DMS114 treated with DMSO at 0.1 percent for 48 hours (cell line): ENCODE data around the gene HNRNPF.
A peak's percentile ranks its signal among the peaks of the same experiment; 100 is the strongest.
"Not testable (repeated sequence)": the region's sequence is repeated elsewhere in the genome, so short reads cannot be mapped to it uniquely, and the experiment has no call there.

ENCODE experiments used
- DNase-seq: peaks from one replicate; lab custom pipeline; 2025; ENCODE audit not compliant: unreplicated experiment; lab: John Stamatoyannopoulos, UW

The HNRNPF gene

GRCh38 chr10:43352951-43353350 is 56.0 kb downstream of the HNRNPF start:
- DNase-seq = no peak

GRCh38 chr10:43351301-43351700 is 57.7 kb downstream of the HNRNPF start:
- no peak for DNase-seq

- no peak for DNase-seq
These were observed 58.3 kb downstream of the HNRNPF start for GRCh38 chr10:43350686-43351085.

- no peak for DNase-seq
These were observed 58.8 kb downstream of the HNRNPF start for GRCh38 chr10:43350156-43350555.

GRCh38 chr10:43348511-43349312 is 60.3 kb downstream of the HNRNPF start:
- peak; percentile 85 for DNase-seq

- no peak for DNase-seq
These were observed 61.0 kb downstream of the HNRNPF start for GRCh38 chr10:43347997-43348396.

- DNase-seq = no peak
These were observed 64.9 kb downstream of the HNRNPF start for GRCh38 chr10:43344051-43344450.

GRCh38 chr10:43343126-43343525 is 65.9 kb downstream of the HNRNPF start:
- no peak for DNase-seq

GRCh38 chr10:43342279-43343125 is 66.5 kb downstream of the HNRNPF start:
- DNase-seq = no peak

- DNase-seq = no peak
These were observed 67.5 kb downstream of the HNRNPF start for GRCh38 chr10:43341450-43341849.

- no peak for DNase-seq
These were observed 68.4 kb downstream of the HNRNPF start for GRCh38 chr10:43340619-43341018.

GRCh38 chr10:43340101-43340500 is 68.9 kb downstream of the HNRNPF start:
- no peak for DNase-seq

GRCh38 chr10:43339136-43339535 is 69.8 kb downstream of the HNRNPF start:
- no peak for DNase-seq

GRCh38 chr10:43338117-43338516 is 70.9 kb downstream of the HNRNPF start:
- DNase-seq = no peak

GRCh38 chr10:43337536-43337935 is 71.5 kb downstream of the HNRNPF start:
- not testable (repeated sequence) for DNase-seq

GRCh38 chr10:43336641-43337318 is 72.2 kb downstream of the HNRNPF start:
- no peak for DNase-seq

GRCh38 chr10:43336061-43336460 is 72.9 kb downstream of the HNRNPF start:
- no peak for DNase-seq
